HepG2 (cell line): ENCODE data around the gene LENEP. TPM values are rescaled to one million over a fixed set of nuclear protein-coding genes. Genes with fewer than 3 reads are reported as not detected.

ENCODE experiments used
- ARID2 ChIP-seq: sonication (generic); formaldehyde crosslinking; IDR thresholded peaks from 2 replicates; pipeline ENCODE4 v1.8.1; 2022; ENCODE audit warnings: mild to moderate bottlenecking, missing genetic modification reagents, borderline replicate concordance
- ATM ChIP-seq: fragments of 450-650 bp; IDR thresholded peaks from 2 replicates; pipeline ENCODE4 v1.7.1; 2017; ENCODE audit warnings: mild to moderate bottlenecking, borderline replicate concordance
- EEA1 ChIP-seq: sonication (generic); formaldehyde crosslinking; IDR thresholded peaks from 2 replicates; pipeline ENCODE4 v1.5.1; 2020; ENCODE audit warnings: mild to moderate bottlenecking, missing genetic modification reagents, borderline replicate concordance
- ESRRA ChIP-seq: sonication (generic); formaldehyde crosslinking; IDR thresholded peaks from 2 replicates; pipeline ENCODE4 v1.5.1; 2020; ENCODE audit warnings: mild to moderate bottlenecking, low read depth, missing genetic modification reagents
- FOXP4 ChIP-seq: sonication (generic); formaldehyde crosslinking; IDR thresholded peaks from 2 replicates; pipeline ENCODE4 v1.4.0; 2020; ENCODE audit warnings: missing genetic modification reagents
- IRX3 ChIP-seq: sonication (generic); formaldehyde crosslinking; IDR thresholded peaks from 2 replicates; pipeline ENCODE4 v1.8.1; 2023; ENCODE audit warnings: mild to moderate bottlenecking, low read depth, missing genetic modification reagents, borderline replicate concordance
- KAT2B ChIP-seq: fragments of 150-350 bp; IDR thresholded peaks from 2 replicates; pipeline ENCODE4 v1.6.1; 2014; ENCODE audit warnings: low read depth, low read length, borderline replicate concordance
- KMT2A ChIP-seq: sonication (generic); formaldehyde crosslinking; IDR thresholded peaks from 2 replicates; pipeline ENCODE4 v1.4.0; 2020; ENCODE audit warnings: missing genetic modification reagents
- LCORL ChIP-seq, 2 experiments: fragments of 450-650 bp in 1 of 2; sonication (generic) in 1 of 2; formaldehyde crosslinking in 1 of 2; IDR thresholded peaks; 2 replicates each; pipeline versions ENCODE4 v1.5.0 to v1.6.1; 2017 to 2020; ENCODE audit warnings: antibody characterized with exemption in 1 of 2, missing genetic modification reagents in 1 of 2
- MTF2 ChIP-seq: sonication (generic); formaldehyde crosslinking; IDR thresholded peaks from 2 replicates; pipeline ENCODE4 v1.5.0; 2020; ENCODE audit warnings: missing genetic modification reagents, borderline replicate concordance
- PRDM15 ChIP-seq: sonication (generic); formaldehyde crosslinking; IDR thresholded peaks from 2 replicates; pipeline ENCODE4 v1.4.0; 2020; ENCODE audit warnings: missing genetic modification reagents
- RFX1 ChIP-seq: fragments of 450-650 bp; IDR thresholded peaks from 2 replicates; pipeline ENCODE4 v1.6.1; 2017
- SRF ChIP-seq: IDR thresholded peaks from 2 replicates; pipeline ENCODE4 v1.6.1; 2011; ENCODE audit warnings: mild to moderate bottlenecking, low read depth, low read length, moderate library complexity
- TFDP1 ChIP-seq: IDR thresholded peaks from 2 replicates; pipeline ENCODE4 v1.6.1; 2016; ENCODE audit warnings: missing compliant biosample characterization, missing genetic modification reagents, borderline replicate concordance
- YEATS2 ChIP-seq: sonication (generic); formaldehyde crosslinking; IDR thresholded peaks from 2 replicates; pipeline ENCODE4 v1.4.0; 2020; ENCODE audit warnings: missing genetic modification reagents, borderline replicate concordance
- ZMYM2 ChIP-seq: sonication (generic); formaldehyde crosslinking; IDR thresholded peaks from 2 replicates; pipeline ENCODE4 v1.8.0; 2022; ENCODE audit warnings: mild to moderate bottlenecking, missing genetic modification reagents
- ZNF362 ChIP-seq: sonication (generic); formaldehyde crosslinking; IDR thresholded peaks from 2 replicates; pipeline ENCODE4 v1.4.0; 2020; ENCODE audit warnings: missing genetic modification reagents, mild to moderate bottlenecking, borderline replicate concordance
- ZNF775 ChIP-seq: sonication (generic); formaldehyde crosslinking; IDR thresholded peaks from 2 replicates; pipeline ENCODE4 v1.4.0; 2020; ENCODE audit warnings: missing genetic modification reagents, mild to moderate bottlenecking, moderate library complexity, borderline replicate concordance
- ZSCAN20 ChIP-seq: sonication (generic); formaldehyde crosslinking; IDR thresholded peaks from 2 replicates; pipeline ENCODE4 v1.4.0; 2020; ENCODE audit warnings: missing genetic modification reagents, mild to moderate bottlenecking, borderline replicate concordance
- polyA plus RNA-seq, 8 experiments: library from polyadenylated mRNA; depleted of rRNA in 3 of 8; stranded (reverse) in 7 of 8; unstranded in 1 of 8; fragments of >200 nt; fragmentation: Illumina TruSeq in 4 of 8; extraction: Trizol in 4 of 8; gene quantifications; 2 replicates each; pipeline versions ENCODE4 v1.2.1 to v1.2.3, GENCODE V29; 2011 to 2016; ENCODE audit warnings: low read depth in 4 of 8, missing spikeins in 1 of 8, mixed read lengths in 1 of 8; ENCODE audit not compliant: insufficient read depth in 1 of 8
- total RNA-seq, 5 experiments: library from RNA; depleted of rRNA; stranded (reverse); fragments of >200 nt; fragmentation: Illumina TruSeq; extraction: Trizol; gene quantifications; 2 replicates each; pipeline ENCODE4 v1.2.3, GENCODE V29; 2016; ENCODE audit warnings: low read depth in 1 of 5

LENEP gene
- total and polyA plus RNA-seq, 2 of the 13 experiments (the other 11 are each of a cell fraction or from before 2014, with no cell fraction given) = 0.29 TPM; not detected in 1

GRCh38 chr1:154944401-154945159, 48.8 kb upstream of the LENEP start (continued):
- TF ChIP-seq LCORL (IDR thresholded peaks at IDR 0.05) = no peak
- peak; percentile 98 for TF ChIP-seq LCORL (CRISPR knock-in tag; IDR thresholded peaks at IDR 0.05)
- TF ChIP-seq IRX3 (CRISPR knock-in tag) = no peak
- TF ChIP-seq ZSCAN20 = no peak
- TF ChIP-seq ZNF362 = no peak
- no peak for TF ChIP-seq KAT2B
- TF ChIP-seq ESRRA = peak; percentile 66; the same call in 1 of the 2 replicates
- peak; percentile 45; the same call in 1 of the 2 replicates for TF ChIP-seq ZMYM2
- TF ChIP-seq PRDM15 (CRISPR knock-in tag) = peak; percentile 93
- TF ChIP-seq TFDP1 (CRISPR knock-in tag) = no peak
- TF ChIP-seq ARID2 = no peak
- no peak for TF ChIP-seq KMT2A (CRISPR knock-in tag)
- no peak for TF ChIP-seq RFX1
- TF ChIP-seq ZNF775 (CRISPR knock-in tag) = no peak; the same call in 1 of the 2 replicates
- no peak for TF ChIP-seq MTF2 (CRISPR knock-in tag)
- no peak for TF ChIP-seq ATM
- no peak for TF ChIP-seq EEA1 (CRISPR knock-in tag)
- peak; percentile 69; the same call in 1 of the 2 replicates for TF ChIP-seq FOXP4 (CRISPR knock-in tag)
- no peak for TF ChIP-seq SRF
- peak; percentile 67; the same call in 1 of the 2 replicates for TF ChIP-seq YEATS2 (CRISPR knock-in tag)
